HEK293 (cell line): ENCODE results near the gene YARS1.

Source experiments
- CTCF ChIP-seq: fragments of 450-650 bp; formaldehyde crosslinking; IDR thresholded peaks from 2 replicates; pipeline ENCODE4 v1.5.1; 2016; ENCODE audit warnings: missing biosample characterization, missing genetic modification characterization
- PRDM2 ChIP-seq: fragments of 450-650 bp; formaldehyde crosslinking; IDR thresholded peaks from 2 replicates; pipeline ENCODE4 v1.5.1; 2016; ENCODE audit warnings: missing biosample characterization, missing genetic modification characterization, borderline replicate concordance
- PRDM4 ChIP-seq: fragments of 450-650 bp; formaldehyde crosslinking; IDR thresholded peaks from 2 replicates; pipeline ENCODE4 v1.5.1; 2017; ENCODE audit warnings: missing biosample characterization, missing genetic modification characterization
- SCRT1 ChIP-seq: fragments of 450-650 bp; formaldehyde crosslinking; IDR thresholded peaks from 2 replicates; pipeline ENCODE4 v1.5.1; 2016; ENCODE audit warnings: missing biosample characterization, missing genetic modification characterization, borderline replicate concordance
- ZBTB7A ChIP-seq: fragments of 450-650 bp; formaldehyde crosslinking; IDR thresholded peaks from 2 replicates; pipeline ENCODE4 v1.5.1; 2016; ENCODE audit warnings: low read depth, missing biosample characterization, missing genetic modification characterization
- ZFP37 ChIP-seq: fragments of 450-650 bp; formaldehyde crosslinking; IDR thresholded peaks from 2 replicates; pipeline ENCODE4 v1.5.1; 2016; ENCODE audit warnings: missing biosample characterization, missing genetic modification characterization
- ZFP41 ChIP-seq: fragments of 450-650 bp; formaldehyde crosslinking; IDR thresholded peaks from 2 replicates; pipeline ENCODE4 v1.5.1; 2016; ENCODE audit warnings: missing biosample characterization, missing genetic modification characterization, borderline replicate concordance
- ZNF513 ChIP-seq: fragments of 450-650 bp; IDR thresholded peaks from 2 replicates; pipeline ENCODE4 v1.5.1; 2018; ENCODE audit warnings: missing biosample characterization, missing genetic modification characterization
- ZNF670 ChIP-seq: fragments of 450-650 bp; formaldehyde crosslinking; IDR thresholded peaks from 2 replicates; pipeline ENCODE4 v1.5.1; 2016; ENCODE audit warnings: missing biosample characterization, missing genetic modification characterization, low read depth
- ZNF768 ChIP-seq: fragments of 450-650 bp; formaldehyde crosslinking; IDR thresholded peaks from 2 replicates; pipeline ENCODE4 v1.5.1; 2018; ENCODE audit warnings: missing biosample characterization, mild to moderate bottlenecking, missing genetic modification characterization

GRCh38 chr1:32810358-32810757, 6.8 kb downstream of the YARS1 start:
- no peak for TF ChIP-seq CTCF (tag by site-specific recombination)
- TF ChIP-seq ZFP41, result no peak
- TF ChIP-seq ZNF768 (tag by site-specific recombination), result no peak
- no peak for TF ChIP-seq ZBTB7A (tag by site-specific recombination)
- no peak for TF ChIP-seq ZNF513 (tag by site-specific recombination)
- TF ChIP-seq ZNF670, result no peak
- TF ChIP-seq ZFP37 (tag by site-specific recombination), result no peak
- TF ChIP-seq SCRT1, result no peak
- TF ChIP-seq PRDM2 (tag by site-specific recombination), result no peak
- no peak for TF ChIP-seq PRDM4 (tag by site-specific recombination)
